ENCODE data around the gene HLF.
"Not testable (repeated sequence)": the region's sequence is repeated elsewhere in the genome, so short reads cannot be mapped to it uniquely, and the experiment has no call there.

HLF gene

DNA sequence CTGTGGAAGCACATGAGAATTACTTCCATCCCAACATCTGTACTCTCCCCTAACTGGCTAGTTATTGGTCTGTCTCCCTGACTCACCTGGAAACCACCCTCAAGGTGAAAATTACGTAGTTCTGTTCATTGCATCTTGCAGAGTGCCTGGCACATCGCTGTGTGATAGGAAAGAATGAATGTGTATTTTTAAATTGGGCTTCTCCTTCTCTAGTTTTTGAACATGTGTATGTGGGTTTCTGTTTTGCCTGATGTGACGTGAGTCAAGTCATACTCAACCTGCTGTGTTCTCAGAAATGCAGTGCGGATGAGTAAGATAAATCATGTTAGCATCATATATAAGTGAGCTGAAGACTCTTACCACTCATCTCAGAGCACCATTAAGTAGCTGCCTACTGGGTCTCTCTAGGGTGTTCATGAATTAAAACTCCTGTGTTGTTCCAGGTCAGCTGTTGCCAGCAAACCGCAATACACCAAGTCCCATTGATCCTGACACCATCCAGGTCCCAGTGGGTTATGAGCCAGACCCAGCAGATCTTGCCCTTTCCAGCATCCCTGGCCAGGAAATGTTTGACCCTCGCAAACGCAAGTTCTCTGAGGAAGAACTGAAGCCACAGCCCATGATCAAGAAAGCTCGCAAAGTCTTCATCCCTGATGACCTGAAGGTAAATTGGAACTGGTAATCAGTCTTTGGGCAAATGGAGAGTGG is 50.2 kb downstream of the HLF start:
- FAIRE-seq = no peak

DNA sequence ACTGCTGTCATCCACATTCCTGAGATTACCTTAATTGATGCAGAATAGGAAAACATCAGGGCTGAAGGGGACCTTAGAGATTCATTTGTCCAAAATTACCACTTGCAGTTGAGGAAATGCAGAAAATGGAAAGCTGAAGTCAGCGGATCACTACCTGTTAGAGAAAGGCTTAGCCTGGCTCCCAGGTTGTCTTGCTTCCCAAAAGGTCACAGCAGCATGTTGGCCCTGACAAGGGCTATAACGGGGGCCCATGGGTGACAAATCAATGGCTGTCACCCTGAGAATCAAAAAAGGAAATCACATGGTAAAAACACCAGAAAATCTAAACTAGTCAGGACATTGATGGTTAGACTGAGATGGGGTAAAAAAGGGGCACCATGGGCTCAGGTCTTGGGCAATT is 51.7 kb downstream of the HLF start:
- FAIRE-seq = no peak

DNA sequence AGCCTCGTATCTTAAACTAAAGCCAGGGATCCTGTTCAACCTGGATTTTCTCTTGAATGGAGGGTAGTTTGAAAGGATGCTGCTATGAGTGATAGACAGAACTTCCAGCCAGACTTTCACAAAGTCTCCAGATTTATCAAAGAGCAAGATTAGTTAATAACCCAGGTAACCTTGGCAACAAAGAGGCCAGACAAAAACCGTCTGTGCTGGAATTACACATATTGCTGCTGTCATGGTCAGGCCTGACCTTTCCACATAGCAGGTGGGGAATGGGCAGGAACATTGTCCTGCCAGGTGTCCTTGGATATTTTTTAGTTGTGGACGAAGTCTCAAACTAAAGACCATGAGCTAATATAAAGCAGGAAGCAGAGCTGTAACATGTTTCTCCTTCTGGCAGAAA is 52.5 kb downstream of the HLF start:
- no peak for FAIRE-seq

DNA sequence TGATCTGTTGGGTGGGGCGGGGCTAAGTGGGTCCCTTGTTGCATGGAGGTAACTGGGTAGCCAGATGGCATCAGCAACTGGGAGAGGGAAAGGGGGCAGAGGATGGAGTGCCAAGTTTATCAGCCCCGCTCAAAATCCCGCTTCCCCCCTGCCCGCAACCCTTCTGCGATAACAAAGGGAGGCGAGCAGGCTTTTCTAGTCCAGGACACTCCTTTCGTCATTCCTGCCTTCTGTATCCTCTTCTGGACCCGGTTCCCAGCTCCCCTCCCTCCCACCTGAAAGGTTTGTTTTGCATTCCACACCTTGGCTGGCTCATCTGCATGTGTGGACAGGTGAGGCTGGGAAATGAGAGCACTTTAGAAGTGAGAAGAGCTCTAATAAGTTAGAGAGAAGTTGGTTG is 53.3 kb downstream of the HLF start:
- FAIRE-seq = no peak

DNA sequence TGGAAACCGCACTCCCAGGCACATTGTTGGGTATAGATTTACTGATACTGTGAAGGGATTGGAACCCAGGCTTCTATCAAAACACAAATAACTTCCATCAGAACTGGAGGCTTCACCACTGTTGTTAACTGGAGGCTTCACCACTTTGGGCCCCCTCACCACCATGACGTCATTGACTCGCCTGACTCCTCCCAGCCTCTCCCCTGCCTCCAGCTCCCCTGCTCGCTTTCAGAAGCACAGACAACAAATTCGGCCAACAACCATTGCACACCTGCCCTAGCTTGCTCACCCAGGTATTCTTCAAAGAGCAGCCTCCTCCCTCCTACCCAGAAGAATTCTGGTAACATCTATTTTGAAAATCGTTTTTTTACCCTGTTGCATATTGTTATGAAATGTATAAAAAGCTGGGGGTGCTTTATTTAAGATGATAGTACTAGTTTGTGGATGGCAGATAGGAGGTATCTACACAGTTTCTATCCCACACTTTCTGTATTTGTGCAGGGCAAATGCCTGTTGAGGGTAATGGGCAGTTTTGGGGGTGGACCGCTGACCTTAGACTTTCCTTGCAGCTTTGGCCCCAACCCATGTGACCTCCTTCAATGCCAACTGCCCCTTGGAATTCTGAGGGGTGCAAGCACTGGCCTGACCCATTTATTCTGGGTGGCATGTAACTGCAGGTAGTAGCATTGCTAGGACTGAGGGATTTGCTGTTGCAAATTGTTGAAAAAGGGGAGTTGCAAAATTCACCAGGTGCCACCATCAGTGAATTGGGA is 54.1 kb downstream of the HLF start:
- FAIRE-seq = no peak

DNA sequence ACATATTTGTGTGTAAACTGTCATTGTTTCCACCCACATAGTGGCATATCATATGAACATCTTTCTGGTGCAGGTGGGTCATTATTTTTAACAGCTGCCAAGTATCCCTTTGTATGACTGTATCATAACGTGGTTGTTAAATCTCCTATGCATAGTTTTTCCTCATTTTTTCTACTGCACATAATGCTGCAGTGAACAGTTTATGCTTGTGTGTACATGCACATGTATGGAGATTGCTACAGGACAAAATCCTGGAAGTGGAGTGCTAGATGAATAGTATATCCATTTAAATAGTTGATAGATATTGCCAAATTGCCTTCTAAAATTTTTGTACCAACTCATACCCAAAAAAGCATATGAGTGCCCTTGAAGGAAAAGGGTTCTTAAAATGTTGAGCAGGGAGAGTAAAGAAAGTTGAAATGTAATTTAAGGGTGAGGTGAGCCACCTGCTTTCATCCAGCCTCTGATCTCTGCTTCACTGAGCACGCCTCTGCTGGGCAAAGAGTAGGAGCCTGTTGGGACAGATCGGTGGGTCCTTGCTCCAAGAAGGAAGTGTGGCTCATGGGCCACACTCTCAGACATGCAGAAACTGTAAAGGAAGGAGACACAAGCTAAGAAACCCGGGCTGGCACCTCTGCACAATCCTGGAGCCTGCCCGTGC is 55.3 kb downstream of the HLF start:
- no peak for FAIRE-seq

DNA sequence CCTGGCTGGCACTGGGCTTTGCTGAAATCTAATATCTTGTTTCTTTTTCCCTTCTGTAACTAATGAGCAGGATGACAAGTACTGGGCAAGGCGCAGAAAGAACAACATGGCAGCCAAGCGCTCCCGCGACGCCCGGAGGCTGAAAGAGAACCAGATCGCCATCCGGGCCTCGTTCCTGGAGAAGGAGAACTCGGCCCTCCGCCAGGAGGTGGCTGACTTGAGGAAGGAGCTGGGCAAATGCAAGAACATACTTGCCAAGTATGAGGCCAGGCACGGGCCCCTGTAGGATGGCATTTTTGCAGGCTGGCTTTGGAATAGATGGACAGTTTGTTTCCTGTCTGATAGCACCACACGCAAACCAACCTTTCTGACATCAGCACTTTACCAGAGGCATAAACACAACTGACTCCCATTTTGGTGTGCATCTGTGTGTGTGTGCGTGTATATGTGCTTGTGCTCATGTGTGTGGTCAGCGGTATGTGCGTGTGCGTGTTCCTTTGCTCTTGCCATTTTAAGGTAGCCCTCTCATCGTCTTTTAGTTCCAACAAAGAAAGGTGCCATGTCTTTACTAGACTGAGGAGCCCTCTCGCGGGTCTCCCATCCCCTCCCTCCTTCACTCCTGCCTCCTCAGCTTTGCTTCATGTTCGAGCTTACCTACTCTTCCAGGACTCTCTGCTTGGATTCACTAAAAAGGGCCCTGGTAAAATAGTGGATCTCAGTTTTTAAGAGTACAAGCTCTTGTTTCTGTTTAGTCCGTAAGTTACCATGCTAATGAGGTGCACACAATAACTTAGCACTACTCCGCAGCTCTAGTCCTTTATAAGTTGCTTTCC is 56.0 kb downstream of the HLF start:
- FAIRE-seq = no peak

DNA sequence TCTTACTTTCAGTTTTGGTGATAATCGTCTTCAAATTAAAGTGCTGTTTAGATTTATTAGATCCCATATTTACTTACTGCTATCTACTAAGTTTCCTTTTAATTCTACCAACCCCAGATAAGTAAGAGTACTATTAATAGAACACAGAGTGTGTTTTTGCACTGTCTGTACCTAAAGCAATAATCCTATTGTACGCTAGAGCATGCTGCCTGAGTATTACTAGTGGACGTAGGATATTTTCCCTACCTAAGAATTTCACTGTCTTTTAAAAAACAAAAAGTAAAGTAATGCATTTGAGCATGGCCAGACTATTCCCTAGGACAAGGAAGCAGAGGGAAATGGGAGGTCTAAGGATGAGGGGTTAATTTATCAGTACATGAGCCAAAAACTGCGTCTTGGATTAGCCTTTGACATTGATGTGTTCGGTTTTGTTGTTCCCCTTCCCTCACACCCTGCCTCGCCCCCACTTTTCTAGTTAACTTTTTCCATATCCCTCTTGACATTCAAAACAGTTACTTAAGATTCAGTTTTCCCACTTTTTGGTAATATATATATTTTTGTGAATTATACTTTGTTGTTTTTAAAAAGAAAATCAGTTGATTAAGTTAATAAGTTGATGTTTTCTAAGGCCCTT is 56.8 kb downstream of the HLF start:
- no peak for FAIRE-seq

DNA sequence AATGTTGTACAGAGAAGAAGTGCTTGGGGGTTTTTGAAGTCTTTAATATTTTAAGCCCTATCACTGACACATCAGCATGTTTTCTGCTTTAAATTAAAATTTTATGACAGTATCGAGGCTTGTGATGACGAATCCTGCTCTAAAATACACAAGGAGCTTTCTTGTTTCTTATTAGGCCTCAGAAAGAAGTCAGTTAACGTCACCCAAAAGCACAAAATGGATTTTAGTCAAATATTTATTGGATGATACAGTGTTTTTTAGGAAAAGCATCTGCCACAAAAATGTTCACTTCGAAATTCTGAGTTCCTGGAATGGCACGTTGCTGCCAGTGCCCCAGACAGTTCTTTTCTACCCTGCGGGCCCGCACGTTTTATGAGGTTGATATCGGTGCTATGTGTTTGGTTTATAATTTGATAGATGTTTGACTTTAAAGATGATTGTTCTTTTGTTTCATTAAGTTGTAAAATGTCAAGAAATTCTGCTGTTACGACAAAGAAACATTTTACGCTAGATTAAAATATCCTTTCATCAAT is 57.8 kb downstream of the HLF start:
- FAIRE-seq = no peak

DNA sequence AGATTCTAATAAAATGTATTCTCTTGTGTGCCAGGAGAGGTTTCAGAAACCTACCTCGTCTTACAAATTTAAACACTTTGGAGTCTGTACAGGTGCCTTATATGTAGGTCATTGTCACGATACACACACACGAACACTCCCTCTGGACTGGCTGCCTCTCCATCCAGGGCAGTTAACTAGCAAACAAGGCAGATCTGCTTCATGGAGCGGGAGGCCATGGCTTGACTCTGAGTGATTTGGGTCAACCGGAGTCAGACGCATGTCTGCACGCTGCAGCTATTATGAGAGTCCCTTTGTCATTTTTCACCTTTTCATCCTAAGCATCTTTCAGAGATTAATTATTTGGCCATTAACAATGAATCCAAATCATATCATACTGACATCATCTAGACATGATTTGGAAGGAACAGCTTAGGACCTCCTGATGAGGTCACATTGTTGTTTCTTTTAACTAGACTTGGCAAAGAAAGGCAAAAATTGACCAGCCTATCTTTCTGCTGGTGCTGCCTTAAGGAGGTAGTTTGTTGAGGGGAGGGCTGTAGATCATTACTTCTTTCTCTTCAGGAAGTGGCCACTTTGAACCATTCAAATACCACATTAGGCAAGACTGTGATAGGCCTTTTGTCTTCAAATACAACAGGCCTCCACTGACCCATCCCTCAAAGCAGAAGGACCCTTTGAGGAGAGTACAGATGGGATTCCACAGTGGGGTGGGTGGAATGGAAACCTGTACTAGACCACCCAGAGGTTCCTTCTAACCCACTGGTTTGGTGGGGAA is 58.9 kb downstream of the HLF start:
- FAIRE-seq = no peak

DNA sequence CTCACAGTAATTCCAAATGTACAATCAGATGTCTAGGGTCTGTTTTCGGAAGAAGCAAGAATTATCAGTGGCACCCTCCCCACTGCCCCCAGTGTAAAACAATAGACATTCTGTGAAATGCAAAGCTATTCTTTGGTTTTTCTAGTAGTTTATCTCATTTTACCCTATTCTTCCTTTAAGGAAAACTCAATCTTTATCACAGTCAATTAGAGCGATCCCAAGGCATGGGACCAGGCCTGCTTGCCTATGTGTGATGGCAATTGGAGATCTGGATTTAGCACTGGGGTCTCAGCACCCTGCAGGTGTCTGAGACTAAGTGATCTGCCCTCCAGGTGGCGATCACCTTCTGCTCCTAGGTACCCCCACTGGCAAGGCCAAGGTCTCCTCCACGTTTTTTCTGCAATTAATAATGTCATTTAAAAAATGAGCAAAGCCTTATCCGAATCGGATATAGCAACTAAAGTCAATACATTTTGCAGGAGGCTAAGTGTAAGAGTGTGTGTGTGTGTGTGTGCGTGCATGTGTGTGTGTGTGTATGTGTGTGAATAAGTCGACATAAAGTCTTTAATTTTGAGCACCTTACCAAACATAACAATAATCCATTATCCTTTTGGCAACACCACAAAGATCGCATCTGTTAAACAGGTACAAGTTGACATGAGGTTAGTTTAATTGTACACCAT is 59.7 kb downstream of the HLF start:
- FAIRE-seq = no peak

DNA sequence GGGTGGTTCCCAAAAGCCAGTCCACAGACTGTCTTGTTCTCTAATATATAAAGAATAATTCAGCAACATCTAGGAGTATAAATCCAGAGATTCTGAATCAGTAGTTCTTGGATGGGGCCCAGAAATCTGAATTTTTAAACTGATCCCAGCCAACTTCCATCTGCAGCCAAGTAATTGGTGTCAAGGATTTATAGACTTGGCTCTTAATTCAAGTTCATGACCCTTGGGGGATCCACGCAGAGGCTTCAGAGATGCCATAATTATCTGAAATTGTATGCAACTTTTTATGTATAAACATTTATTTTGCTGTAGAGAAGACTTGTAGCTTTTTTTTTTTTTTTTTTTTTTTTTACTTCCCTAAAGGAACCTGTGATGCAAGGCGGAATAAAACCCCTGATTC is 60.6 kb downstream of the HLF start:
- no peak for FAIRE-seq

DNA sequence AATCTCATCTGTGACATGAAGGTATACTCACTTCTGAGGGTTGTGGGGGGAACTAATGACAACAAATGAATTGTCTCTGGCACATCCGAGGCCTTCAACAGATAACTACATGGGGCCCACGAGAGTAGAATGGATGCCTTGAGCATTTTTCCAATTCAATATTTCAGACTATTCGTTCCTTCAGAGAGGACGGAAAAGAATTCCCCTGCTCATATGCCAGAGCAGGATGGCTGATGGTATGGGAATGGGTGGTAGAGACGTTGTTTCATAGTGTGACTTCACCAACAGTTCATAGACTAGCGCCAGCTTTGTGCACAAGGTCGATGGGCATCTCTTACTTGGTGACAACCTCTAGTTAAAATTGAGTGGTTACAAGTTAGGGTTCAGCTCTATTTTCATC is 61.3 kb downstream of the HLF start:
- no peak for FAIRE-seq

DNA sequence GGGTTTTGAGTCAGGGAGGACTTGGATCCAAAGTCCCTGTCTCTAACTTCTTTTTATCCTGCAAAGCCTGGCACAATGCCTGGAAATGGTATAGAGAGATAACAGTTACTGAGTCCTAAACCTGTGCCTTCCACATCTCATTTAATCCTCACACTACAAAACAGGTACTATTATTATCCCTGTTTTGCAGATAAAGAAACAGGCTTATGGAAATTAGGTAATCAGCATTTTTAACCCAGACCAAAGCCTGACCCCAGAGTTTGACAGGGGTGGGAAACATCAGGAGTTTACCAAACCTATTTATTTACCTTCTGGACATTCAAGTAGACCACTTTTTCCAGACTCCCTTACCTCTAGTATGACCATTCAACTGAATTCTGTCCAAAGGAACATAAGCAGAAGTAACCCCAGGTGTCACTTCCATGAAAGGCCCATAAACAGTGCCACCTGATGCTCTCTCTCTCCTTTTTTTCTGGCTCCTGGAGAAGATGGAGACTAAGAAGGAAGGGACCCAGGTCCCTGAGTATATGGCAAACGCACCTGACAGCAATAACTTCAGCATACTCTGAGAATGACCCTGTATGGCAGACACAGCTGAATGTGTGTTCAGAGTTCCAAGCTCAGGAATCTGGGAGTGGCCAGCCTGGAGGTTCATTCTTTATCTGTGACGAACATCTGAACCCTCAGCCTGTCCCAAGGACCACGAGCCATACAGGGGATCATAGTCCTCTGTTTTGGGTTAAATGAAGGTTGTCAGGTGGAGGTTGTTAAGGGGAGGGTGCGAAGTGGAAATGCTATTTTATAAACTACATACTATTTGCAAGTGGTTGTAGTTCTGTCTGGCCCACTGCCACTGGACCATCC is 62.7 kb downstream of the HLF start:
- FAIRE-seq = no peak

DNA sequence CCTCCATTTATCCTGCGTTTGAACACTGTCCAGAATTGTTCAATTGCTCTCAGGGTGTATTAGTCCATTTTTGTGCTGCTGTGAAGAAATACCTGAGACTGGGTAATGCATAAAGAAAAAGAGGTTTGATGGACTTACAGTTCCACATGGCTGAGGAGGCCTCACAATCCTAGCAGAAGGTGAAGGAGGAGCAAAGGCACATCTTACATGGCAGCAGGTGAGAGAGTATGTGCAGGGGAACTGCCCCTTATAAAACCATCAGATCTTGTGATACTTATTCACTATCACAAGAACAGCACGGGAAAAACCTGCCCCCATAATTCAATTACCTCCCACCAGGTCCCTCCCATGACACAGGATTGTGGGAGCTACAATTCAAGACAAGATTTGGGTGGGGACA is 63.8 kb downstream of the HLF start:
- not testable (repeated sequence) for FAIRE-seq

DNA sequence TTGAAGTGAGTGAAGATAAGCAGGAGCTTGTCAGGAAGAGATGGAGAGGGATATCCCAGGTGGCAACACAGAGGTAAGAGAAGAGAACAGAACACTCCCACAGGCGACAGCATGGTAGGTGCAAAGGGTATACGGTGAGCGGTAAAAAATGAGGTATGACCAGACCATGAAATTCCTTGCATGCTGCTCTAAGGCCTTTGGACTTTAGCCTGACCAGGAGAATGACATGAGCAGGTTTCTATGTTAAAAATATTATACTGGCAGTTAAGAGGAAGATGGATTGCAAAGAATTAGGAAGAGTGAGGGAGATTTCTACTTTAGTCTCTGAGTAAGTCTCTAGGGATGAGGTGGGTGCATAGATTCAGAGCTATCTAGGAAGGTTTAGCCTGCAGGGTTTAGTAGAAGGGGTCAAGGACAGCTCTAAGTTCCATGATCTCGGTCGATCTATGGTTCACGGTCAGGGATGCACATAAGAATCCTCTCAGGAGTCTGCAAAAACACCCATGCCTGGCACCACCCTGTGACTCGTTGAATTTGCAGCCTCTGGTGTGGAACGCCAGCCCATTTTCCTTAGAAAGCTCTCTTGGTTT is 65.7 kb downstream of the HLF start:
- FAIRE-seq = no peak

DNA sequence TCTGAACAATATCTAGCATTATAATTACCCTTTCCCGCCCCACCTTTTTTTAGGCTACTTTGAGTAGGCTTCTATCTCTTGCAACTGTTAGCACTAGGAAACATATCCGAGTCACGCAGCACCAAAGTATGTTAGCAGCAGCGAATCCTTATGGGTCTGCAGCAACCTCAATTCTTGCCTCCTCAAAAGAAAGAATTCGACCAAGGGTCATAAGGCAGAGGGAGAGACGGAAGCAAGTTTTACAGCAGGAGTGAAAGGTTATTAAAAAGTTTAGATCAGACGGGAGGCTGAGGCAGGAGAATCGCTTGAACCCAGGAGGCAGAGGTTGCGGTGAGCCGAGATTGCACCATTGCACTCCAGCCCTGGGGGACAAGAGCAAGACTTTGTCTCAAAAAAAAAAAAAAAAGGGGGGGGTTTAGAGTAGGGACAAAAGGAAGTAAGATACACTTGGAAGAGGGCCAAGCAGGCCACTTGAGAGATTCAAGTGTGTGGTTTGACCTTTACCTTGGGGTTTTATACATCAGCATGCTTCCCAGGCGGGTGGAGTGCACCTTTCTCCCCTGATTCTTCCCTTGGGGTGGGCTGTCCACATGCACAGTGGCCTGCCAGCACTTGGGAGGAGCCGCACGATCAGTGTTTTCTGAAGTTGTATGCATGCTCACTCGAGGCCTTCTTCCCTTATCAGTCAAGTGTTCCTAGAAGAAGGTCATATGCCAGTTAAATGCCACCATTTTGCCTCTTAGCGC is 67.7 kb downstream of the HLF start:
- no peak for FAIRE-seq

DNA sequence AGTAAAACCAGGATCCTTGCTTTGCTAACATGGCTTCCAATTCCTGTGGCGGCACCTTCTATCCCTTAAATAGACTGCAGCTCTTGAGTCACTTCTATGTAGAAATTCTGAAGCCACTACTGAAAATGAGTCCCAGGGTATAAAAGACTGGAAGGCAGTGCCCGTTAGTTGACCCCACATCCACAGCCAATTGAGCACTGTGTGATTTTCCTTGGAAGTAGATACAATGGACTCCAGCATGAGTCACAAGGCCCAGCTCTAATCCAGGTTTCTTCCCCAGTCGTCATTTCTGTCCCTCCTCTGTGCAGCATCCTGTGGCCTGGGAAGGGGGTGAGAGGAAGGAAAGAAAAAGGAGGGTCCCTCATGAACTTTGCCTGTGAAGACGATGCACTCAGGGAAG is 69.5 kb downstream of the HLF start:
- no peak for FAIRE-seq
